ENCODE results near the gene SLC2A4. TPM values are rescaled to one million over a fixed set of nuclear protein-coding genes. Genes with fewer than 3 reads are reported as not detected.

SLC2A4 gene
- total and polyA plus RNA-seq, 9 donors = 0.83 to 9.8 (median 3.4) TPM

DNA sequence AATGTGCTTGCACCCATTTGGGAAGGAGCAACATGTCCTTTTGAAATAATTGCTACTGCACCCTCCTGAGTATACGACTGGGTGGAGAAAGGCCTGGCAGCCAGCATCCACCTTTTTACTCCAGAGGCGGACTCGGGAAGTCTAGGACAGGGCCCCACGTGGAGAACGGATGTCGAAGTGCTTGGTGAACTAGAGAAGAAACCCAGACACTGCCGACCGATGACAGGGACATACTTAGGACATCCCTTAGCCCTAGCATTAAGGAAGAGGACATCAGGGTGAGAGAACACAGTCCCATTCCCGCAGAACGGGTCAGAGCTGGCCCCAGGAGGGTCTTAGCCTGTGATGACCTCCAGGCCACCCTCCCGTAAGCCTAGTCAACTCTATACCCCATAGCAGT lies 9.2 kb downstream of the SLC2A4 start:
- Histone ChIP-seq H3K27ac (no peak overlapping the region), H3K4me1 (ENCODE audit: insufficient read depth) (peaks cover 9% of the 10 kb centered on the region), H3K36me3 (no peaks in the 10 kb centered on the region), H3K27me3 (peaks cover 3% of the 10 kb centered on the region), H3K9me3 (no peaks in the 10 kb centered on the region), H3K4me3 (no peak overlapping the region)
- intact Hi-C loops (cut with DNase I) = loop anchor here in 1 of 4 donors (5.0 kb wide), 1 partner anchor 248 kb away; the partner anchor contains the start of gene SLC16A11
- DNase-seq = no peak
- WGBS, 3 donors = 73 to 76% (median 75%) methylated on average over 11 of the region's 11 CpGs
- TF ChIP-seq, protein P1, sequence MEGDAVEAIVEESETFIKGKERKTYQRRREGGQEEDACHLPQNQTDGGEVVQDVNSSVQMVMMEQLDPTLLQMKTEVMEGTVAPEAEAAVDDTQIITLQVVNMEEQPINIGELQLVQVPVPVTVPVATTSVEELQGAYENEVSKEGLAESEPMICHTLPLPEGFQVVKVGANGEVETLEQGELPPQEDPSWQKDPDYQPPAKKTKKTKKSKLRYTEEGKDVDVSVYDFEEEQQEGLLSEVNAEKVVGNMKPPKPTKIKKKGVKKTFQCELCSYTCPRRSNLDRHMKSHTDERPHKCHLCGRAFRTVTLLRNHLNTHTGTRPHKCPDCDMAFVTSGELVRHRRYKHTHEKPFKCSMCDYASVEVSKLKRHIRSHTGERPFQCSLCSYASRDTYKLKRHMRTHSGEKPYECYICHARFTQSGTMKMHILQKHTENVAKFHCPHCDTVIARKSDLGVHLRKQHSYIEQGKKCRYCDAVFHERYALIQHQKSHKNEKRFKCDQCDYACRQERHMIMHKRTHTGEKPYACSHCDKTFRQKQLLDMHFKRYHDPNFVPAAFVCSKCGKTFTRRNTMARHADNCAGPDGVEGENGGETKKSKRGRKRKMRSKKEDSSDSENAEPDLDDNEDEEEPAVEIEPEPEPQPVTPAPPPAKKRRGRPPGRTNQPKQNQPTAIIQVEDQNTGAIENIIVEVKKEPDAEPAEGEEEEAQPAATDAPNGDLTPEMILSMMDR (IDR thresholded peaks at IDR 0.05) = no peak
- TF ChIP-seq EP300 (IDR thresholded peaks at IDR 0.05) = no peak
- TF ChIP-seq POLR2A (IDR thresholded peaks at IDR 0.05) = no peak

DNA sequence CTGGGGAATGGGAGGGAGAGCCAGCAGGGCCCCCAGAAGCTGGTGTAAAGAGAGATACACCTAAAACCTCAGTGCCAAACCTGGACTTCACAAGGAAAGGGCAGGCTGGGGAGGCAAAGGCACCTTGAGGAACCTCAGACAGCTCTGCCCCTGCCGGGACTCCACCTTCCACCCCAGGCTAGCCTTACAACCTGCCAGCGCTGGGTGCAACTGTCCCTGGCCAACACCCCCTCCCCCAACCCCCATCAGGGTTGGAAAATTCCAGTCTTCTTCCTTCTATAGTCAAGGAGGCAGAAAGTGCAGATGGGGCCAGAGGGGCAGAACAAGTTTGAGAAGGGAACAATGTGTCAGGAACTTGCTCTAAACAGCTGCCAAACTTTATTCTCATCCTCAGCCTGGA lies 10.7 kb downstream of the SLC2A4 start:
- Histone ChIP-seq H3K4me1 (ENCODE audit: insufficient read depth) (peaks cover 9% of the 10 kb centered on the region), H3K27me3 (peaks cover 3% of the 10 kb centered on the region), H3K27ac (no peak overlapping the region), H3K36me3 (no peaks in the 10 kb centered on the region), H3K9me3 (no peaks in the 10 kb centered on the region), H3K4me3 (no peak overlapping the region)
- TF ChIP-seq, protein P1 (IDR thresholded peaks at IDR 0.05) = no peak
- TF ChIP-seq EP300 (IDR thresholded peaks at IDR 0.05) = no peak
- 76 to 80% (median 78%) methylated on average over 2 of the region's 2 CpGs for WGBS, 3 donors
- DNase-seq = no peak
- intact Hi-C loops (cut with DNase I) = loop anchor here in 1 of 4 donors (5.0 kb wide), 1 partner anchor 250 kb away; the partner anchor contains the start of gene SLC16A11

DNA sequence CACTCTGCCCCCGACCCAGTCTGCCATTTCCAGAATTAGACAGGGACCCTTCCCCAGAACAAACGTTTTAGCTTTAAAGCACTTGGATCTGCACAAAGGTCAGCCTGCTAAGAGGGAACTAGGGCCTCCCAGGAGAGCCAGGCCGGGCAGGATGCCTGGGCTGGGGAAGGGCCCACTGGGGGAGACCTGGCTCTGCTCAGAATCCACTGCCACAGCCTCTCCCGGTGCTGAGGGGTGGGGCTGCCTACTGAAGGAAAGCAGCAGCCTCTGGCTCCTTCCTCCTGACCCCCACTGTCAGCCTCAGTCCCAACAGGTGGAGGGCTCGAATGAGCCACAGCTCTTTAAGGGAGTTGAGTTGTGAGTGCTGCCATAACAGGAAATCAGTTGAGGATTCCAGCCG lies 11.2 kb downstream of the SLC2A4 start:
- TF ChIP-seq, protein P1 (IDR thresholded peaks at IDR 0.05) = no peak
- TF ChIP-seq EP300 (IDR thresholded peaks at IDR 0.05) = no peak
- 16 to 20% (median 19%) methylated on average over 6 of the region's 6 CpGs for WGBS, 3 donors
- Histone ChIP-seq H3K4me1 (ENCODE audit: insufficient read depth) (peaks cover 9% of the 10 kb centered on the region), H3K27me3 (peaks cover 3% of the 10 kb centered on the region), H3K4me3 (no peak overlapping the region), H3K9me3 (no peaks in the 10 kb centered on the region), H3K36me3 (no peaks in the 10 kb centered on the region), H3K27ac (no peak overlapping the region)
- intact Hi-C loops (cut with DNase I) = loop anchor here in 1 of 4 donors (5.0 kb wide), 1 partner anchor 250 kb away; the partner anchor contains the start of gene SLC16A11
- peak in 1 of 5 donors; percentile 73 for DNase-seq

DNA sequence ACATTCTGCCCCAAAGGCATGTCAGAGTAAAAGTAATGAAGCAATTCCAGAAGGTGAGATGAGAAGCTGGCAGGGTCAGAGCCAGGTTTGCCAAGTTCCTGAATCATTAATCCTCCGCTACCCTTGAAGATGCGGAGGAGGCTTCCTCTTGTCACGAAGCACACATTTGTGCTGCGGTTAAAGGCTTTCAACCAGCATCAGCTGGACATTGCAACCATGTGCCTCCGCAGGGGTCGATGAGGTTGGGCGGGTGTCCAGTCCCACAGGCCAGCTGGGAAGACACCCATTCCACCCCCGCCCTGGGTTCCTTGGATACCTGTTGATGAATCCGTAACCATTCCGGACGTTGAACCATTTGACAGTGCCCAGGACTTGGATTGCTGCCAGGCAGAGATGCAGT lies 11.6 kb downstream of the SLC2A4 start:
- no peak overlapping the region for H3K4me3 ChIP-seq
- no peaks in the 10 kb centered on the region for H3K36me3 ChIP-seq
- no peak overlapping the region for H3K27ac ChIP-seq
- TF ChIP-seq EP300 (IDR thresholded peaks at IDR 0.05) (no peak), POLR2A (IDR thresholded peaks at IDR 0.05) (no peak)
- TF ChIP-seq, protein P1 (IDR thresholded peaks at IDR 0.05) = no peak
- WGBS, 3 donors = 26 to 48% (median 43%) methylated on average over 11 of the region's 11 CpGs
- H3K4me1 ChIP-seq (ENCODE audit: insufficient read depth) = peaks cover 9% of the 10 kb centered on the region
- no peaks in the 10 kb centered on the region for H3K9me3 ChIP-seq
- peaks cover 3% of the 10 kb centered on the region for H3K27me3 ChIP-seq
- intact Hi-C loops (cut with DNase I) = loop anchor here in 1 of 4 donors (5.0 kb wide), 1 partner anchor 251 kb away; the partner anchor contains the start of gene SLC16A11
- DNase-seq = peak in 1 of 5 donors; percentile 58
